Tibial nerve (tissue), 4 donors: Measurements from ENCODE around the gene CAPN13. TPM values are rescaled to one million over a fixed set of nuclear protein-coding genes. Genes with fewer than 3 reads are reported as not detected.

ENCODE experiments used
- DNase-seq, 2 donors: peaks; one replicate each; pipeline ENCODE4 v3.0.0-alpha.2; 2019; ENCODE audit warnings: low spot score in 2 of 2
- H3K27ac ChIP-seq, 4 donors: fragments of 200-600 bp; sonication (generic) in 3 of 4; one replicate each; pipeline ENCODE4 v1.5.1; 2017 to 2019; ENCODE audit warnings: mild to moderate bottlenecking in 1 of 4
- H3K27me3 ChIP-seq, 2 donors: fragments of 200-600 bp; sonication (generic) in 1 of 2; one replicate each; pipeline versions ENCODE4 v1.5.1 to v1.6.0; 2017 to 2019
- H3K36me3 ChIP-seq, 3 donors: fragments of 200-600 bp; sonication (generic); one replicate each; pipeline ENCODE4 v1.5.1; 2018 to 2019
- H3K4me1 ChIP-seq, 4 donors: fragments of 200-600 bp; sonication (generic) in 3 of 4; one replicate each; pipeline ENCODE4 v1.5.1; 2017 to 2019
- H3K4me3 ChIP-seq, 4 donors: fragments of 200-600 bp; sonication (generic) in 3 of 4; one replicate each; pipeline ENCODE4 v1.5.1; 2017 to 2019; ENCODE audit warnings: mild to moderate bottlenecking in 1 of 4, moderate library complexity in 1 of 4
- H3K9me3 ChIP-seq, 4 donors: fragments of 200-600 bp; sonication (generic) in 3 of 4; one replicate each; pipeline ENCODE4 v1.5.1; 2017 to 2019
- CTCF ChIP-seq, 5 experiments: fragments of 200-600 bp in 3 of 5; fragments of 450-650 bp in 2 of 5; sonication (generic) in 3 of 5; IDR thresholded peaks; one replicate each; pipeline ENCODE4 v1.5.1; 2016 to 2019; ENCODE audit warnings: antibody characterized with exemption in 5 of 5, mild to moderate bottlenecking in 3 of 5, moderate library complexity in 2 of 5
- EP300 ChIP-seq, 2 donors: sonication (generic); formaldehyde crosslinking; IDR thresholded peaks; one replicate each; pipeline ENCODE4 v1.6.1; 2017; ENCODE audit warnings: antibody characterized with exemption in 2 of 2, mild to moderate bottlenecking in 1 of 2
- POLR2A ChIP-seq, 2 donors: fragments of 450-650 bp; IDR thresholded peaks; one replicate each; pipeline ENCODE4 v1.6.1; 2017; ENCODE audit warnings: antibody characterized with exemption in 2 of 2, mild to moderate bottlenecking in 2 of 2, moderate library complexity in 2 of 2
- WGBS, 2 donors: methylation state at CpG; one replicate each; pipeline ENCODE4 v1.1.5; 2018; 5-methylcytosine and 5-hydroxymethylcytosine counted together
- total RNA-seq, 4 donors: library from RNA; depleted of rRNA; stranded (reverse); fragments of >200 nt; gene quantifications; one replicate each; pipeline ENCODE4 v1.1.0, GENCODE V29; 2016

CAPN13 gene
- total RNA-seq, 4 donors from 2014 or later = not detected

GRCh38 chr2:30757749-30758148 is 49.5 kb downstream of the CAPN13 start:
- Histone ChIP-seq H3K27ac (no peak overlapping the region), H3K4me3 (no peak overlapping the region), H3K4me1 (no peaks in the 10 kb centered on the region), H3K27me3 (no peaks in the 10 kb centered on the region), H3K36me3 (no peaks in the 10 kb centered on the region), H3K9me3 (no peaks in the 10 kb centered on the region)
- no peak for DNase-seq
- WGBS, 2 donors = 59 to 63% methylated on average over 11 of the region's 11 CpGs
- TF ChIP-seq POLR2A (IDR thresholded peaks at IDR 0.05) = no peak

GRCh38 chr2:30756971-30757370 is 50.3 kb downstream of the CAPN13 start:
- Histone ChIP-seq H3K27ac (no peak overlapping the region), H3K27me3 (no peaks in the 10 kb centered on the region), H3K9me3 (no peaks in the 10 kb centered on the region), H3K4me3 (no peak overlapping the region), H3K4me1 (no peaks in the 10 kb centered on the region), H3K36me3 (no peaks in the 10 kb centered on the region)
- no peak for DNase-seq
- TF ChIP-seq EP300 (IDR thresholded peaks at IDR 0.05) (no peak), CTCF (IDR thresholded peaks at IDR 0.05) (no peak), POLR2A (IDR thresholded peaks at IDR 0.05) (no peak)
- 69 to 72% methylated on average over 7 to 9 of the region's 9 CpGs for WGBS, 2 donors

GRCh38 chr2:30756051-30756719 is 51.1 kb downstream of the CAPN13 start:
- Histone ChIP-seq H3K4me1 (no peaks in the 10 kb centered on the region), H3K27me3 (no peaks in the 10 kb centered on the region), H3K36me3 (no peaks in the 10 kb centered on the region), H3K27ac (no peak overlapping the region), H3K9me3 (no peaks in the 10 kb centered on the region), H3K4me3 (no peak overlapping the region)
- DNase-seq = no peak
- WGBS, 2 donors = 42 to 47% methylated on average over 9 of the region's 9 CpGs
- TF ChIP-seq EP300 (IDR thresholded peaks at IDR 0.05) = no peak
- no peak for TF ChIP-seq POLR2A (IDR thresholded peaks at IDR 0.05)
- no peak for TF ChIP-seq CTCF (IDR thresholded peaks at IDR 0.05)

GRCh38 chr2:30753630-30754029 is 53.6 kb downstream of the CAPN13 start:
- no peaks in the 10 kb centered on the region for H3K36me3 ChIP-seq
- H3K4me3 ChIP-seq = no peak overlapping the region
- no peaks in the 10 kb centered on the region for H3K9me3 ChIP-seq
- TF ChIP-seq EP300 (IDR thresholded peaks at IDR 0.05) = no peak
- TF ChIP-seq POLR2A (IDR thresholded peaks at IDR 0.05) = no peak
- no peak for TF ChIP-seq CTCF (IDR thresholded peaks at IDR 0.05)
- no peaks in the 10 kb centered on the region for H3K4me1 ChIP-seq
- H3K27ac ChIP-seq = no peak overlapping the region
- no peaks in the 10 kb centered on the region for H3K27me3 ChIP-seq
- no peak for DNase-seq
- 71 to 75% methylated on average over 6 of the region's 6 CpGs for WGBS, 2 donors

GRCh38 chr2:30752811-30753210 is 54.4 kb downstream of the CAPN13 start:
- TF ChIP-seq POLR2A (IDR thresholded peaks at IDR 0.05) = no peak
- TF ChIP-seq EP300 (IDR thresholded peaks at IDR 0.05) = no peak
- TF ChIP-seq CTCF (IDR thresholded peaks at IDR 0.05) = no peak
- Histone ChIP-seq H3K27ac (no peak overlapping the region), H3K4me1 (no peaks in the 10 kb centered on the region), H3K36me3 (no peaks in the 10 kb centered on the region), H3K4me3 (no peak overlapping the region), H3K27me3 (no peaks in the 10 kb centered on the region), H3K9me3 (no peaks in the 10 kb centered on the region)
- DNase-seq = no peak
- WGBS, 2 donors = 79 to 80% methylated on average over 6 of the region's 6 CpGs

GRCh38 chr2:30747206-30747605 is 60.0 kb downstream of the CAPN13 start:
- Histone ChIP-seq H3K36me3 (no peaks in the 10 kb centered on the region), H3K4me3 (no peak overlapping the region), H3K9me3 (no peaks in the 10 kb centered on the region), H3K27ac (no peak overlapping the region), H3K27me3 (no peaks in the 10 kb centered on the region), H3K4me1 (no peaks in the 10 kb centered on the region)
- no peak for TF ChIP-seq POLR2A (IDR thresholded peaks at IDR 0.05)
- no peak for TF ChIP-seq EP300 (IDR thresholded peaks at IDR 0.05)
- TF ChIP-seq CTCF (IDR thresholded peaks at IDR 0.05) = no peak
- WGBS, 2 donors = 91% methylated on average over 3 of the region's 3 CpGs
- no peak for DNase-seq
